Epithelial cell of prostate (primary cell): Measurements from ENCODE around the gene PGC.

ENCODE experiments used
- DNase-seq: peaks from one replicate; pipeline ENCODE4 v3.0.0-alpha.2; 2011; ENCODE audit warnings: low read depth, low spot score
- H3K27ac ChIP-seq: fragments of 450-650 bp; 2 replicates; pipeline ENCODE4 v1.5.1; 2017; ENCODE audit warnings: mild to moderate bottlenecking

The PGC gene

DNA sequence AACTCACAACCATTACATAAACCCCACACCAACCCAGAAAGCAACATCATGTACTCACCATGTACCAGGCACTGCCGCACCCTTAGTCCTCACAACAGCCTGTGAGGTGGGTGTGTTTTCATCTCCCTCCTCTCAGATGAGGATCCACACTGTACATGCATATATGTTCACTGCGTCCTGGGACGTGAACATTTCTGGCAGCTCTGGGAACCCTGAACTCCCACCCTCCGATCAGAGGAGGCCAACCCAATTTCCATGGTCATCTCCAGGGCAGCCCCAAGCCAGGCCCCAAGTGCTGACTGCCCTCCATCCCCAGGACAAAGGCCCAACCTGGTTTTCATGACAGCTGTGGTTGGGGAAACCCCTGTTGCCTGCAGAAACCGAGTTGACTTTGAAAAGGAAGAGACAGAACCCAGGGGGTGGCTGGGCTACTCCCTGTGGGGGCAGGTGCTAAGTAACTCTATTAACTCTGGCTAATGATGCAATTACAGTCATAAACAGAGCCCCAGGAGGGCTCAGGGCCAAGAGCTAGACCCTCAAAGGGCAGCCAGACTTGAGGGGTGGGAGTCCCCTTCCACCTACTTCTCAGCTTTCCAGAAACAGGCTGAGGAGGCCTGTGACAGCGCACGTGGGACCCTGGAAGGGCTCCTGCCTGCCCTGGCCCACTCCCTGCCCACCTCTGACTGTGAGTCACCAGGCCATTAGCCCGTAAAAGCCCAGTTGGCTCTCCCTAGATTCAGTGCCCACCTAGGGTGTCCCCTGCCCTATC is 14.4 kb downstream of the PGC start:
- no peak for DNase-seq
- peak overlapping the region; percentile 79 for H3K27ac ChIP-seq

DNA sequence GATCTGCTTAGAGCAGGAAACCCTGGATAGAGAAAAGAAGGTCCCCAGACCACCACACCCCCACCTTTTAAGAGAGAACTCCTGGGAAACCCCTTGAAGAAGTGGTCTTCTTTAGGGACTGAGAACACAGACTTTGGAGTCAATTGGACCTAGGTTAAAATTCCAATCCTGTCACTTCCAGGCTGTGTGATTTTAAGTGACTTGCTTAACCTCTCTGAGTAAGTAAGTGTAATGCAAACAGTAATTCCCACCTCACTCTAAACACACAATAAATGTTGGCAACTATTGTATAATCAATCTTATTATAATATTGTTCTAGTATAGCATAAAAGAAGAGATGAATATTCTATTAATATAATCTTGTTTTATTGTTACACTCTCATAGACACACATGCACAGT is 15.0 kb downstream of the PGC start:
- peak overlapping the region; percentile 79 for H3K27ac ChIP-seq
- no peak for DNase-seq

DNA sequence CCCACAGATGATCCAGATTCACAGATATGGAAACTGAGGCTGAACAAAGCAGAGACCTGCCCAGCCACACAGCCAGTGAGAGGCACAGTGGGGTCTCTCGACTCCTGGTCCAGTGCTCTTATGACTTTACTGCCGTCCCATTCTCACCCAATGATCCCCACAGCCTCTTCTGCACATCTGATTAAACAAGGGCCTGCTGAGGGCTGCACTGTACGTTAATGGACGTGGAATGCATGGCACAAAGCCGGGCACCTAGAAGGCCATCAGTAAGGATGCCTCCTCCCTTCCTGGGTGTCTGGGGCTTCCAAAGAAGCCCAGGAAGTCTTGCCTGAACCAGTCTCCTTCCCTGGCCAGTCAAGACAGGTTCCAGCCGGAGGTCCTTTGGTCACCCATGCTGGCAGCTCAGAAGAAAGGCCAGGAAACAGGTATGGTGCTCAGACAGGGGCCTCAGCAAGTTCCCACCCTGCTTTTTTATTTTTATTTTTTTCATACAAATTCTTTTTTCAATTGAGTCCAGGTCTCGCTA is 15.6 kb downstream of the PGC start:
- peak overlapping the region; percentile 79 for H3K27ac ChIP-seq
- no peak for DNase-seq

DNA sequence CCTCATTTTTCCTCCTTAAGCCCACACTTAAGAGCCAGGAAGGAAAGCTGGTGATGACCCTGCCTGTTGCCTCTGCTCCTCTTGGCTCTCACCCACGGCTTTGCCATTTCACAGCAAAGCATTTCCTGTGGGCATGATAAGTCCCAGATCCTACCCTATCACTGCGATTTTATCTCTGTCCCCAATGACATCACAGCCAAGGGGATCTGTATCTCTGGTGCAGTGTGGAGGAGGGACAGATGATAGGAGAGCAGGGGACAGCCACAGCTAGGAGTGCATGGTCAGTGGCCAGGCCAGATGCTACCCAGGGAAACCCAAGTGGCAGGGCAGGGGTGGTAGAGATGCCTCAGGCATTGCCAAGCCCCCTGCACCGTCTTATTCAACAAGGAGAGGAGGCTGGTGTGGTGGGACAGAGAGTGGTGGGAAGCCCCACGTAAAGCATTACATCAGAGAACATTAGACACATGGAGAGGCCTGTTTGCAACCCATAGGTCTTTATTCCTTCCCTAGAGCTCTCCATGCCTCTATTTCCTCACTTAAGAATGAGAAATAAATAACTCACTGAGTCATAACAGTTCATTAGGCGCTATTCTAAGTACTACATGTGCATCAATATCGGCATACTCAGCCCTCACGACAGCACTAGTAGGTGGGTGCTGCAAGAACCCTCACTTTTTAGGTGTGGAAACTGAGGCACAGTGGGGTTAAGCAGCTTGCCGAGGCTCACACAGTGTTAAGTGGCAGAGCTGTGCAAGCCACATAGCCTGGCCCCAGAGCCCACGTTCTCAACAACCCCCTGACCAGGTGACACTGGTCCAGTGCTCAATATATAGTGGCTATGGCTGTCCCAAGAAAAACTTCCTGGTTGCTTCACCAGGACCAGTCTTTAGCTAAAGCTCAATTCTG is 16.4 kb downstream of the PGC start:
- no peak for DNase-seq
- peak overlapping the region; percentile 79 for H3K27ac ChIP-seq

DNA sequence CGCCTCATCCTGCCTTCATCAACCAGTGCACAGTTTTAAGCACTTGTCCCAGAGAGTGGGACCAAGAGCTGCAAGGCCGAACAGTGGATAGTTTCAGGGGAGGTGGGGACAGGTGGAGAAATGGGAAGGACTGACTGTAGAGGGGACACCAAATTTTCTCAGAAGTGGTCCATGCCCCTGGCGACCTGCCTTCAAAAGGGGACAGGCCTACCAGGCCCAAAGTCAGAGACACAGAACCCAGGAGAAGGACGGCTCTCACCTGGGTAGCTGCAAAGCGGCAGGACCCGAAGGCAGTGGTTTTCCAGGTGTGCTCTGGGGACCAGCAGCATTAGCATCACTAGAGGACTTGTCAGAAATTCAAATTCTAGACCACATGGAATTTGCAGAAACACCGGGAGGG is 17.6 kb downstream of the PGC start:
- H3K27ac ChIP-seq, result no peak overlapping the region
- DNase-seq, result no peak

DNA sequence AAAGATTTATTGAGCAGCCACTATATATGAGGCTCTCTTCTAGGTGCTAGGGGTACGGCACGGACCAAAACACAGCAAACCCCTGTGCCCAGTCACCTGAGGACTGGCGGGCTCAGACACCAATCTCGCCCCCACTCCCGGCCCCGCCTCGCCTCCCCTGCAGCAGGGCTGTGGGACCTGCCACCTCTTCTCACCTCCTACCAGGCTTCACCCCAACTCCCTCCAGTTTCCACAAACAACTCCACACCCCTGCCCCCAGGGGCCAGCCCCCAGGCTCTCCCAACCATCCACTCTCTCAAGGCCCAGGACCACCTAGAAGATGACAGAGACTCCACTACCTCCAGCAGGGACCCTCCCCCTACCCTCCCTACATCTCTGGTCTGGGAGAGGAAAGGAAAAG is 18.2 kb downstream of the PGC start:
- no peak for DNase-seq
- H3K27ac ChIP-seq, result no peak overlapping the region

DNA sequence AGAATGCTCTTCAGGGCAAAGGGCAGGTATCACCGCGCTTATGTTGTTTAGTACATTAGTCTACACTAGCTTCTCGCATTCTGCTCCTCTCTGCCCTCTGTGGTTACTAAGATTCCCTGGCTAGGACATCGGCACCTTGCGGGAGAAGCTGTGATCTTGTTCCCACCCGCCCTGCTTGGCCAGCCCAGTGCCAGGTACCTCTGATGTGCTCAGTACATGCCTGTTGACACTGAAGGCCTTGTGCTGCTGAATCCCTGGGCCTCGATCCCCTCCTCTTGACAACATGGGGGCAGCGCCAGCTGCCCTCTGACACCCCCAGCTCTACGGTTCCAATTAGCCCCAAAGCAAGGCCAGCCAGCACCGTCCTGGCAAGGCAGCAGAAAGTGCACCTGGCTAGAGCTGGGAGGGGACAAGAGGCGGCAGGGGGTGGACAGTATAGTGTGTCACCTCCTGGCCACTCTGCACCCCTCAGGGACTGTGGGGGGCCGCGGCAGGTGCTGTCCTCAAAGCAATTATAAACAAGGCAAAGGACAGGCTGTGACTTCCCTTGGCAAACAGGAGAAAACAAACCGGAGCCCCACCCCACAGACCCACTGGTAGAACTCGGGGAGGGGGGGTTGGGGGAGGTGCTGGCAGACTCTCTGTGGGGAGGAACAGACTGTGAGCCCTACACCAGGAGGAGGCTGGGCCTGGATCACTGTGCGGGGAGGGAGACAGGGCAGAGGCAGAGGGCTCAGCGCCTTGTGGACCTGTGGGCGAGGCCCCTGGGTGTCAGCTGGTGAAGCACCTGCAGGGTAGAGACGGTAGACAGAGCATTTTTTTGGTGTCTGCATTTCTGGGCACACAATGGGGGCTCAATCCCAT is 18.9 kb downstream of the PGC start:
- no peak overlapping the region for H3K27ac ChIP-seq
- DNase-seq, result no peak

DNA sequence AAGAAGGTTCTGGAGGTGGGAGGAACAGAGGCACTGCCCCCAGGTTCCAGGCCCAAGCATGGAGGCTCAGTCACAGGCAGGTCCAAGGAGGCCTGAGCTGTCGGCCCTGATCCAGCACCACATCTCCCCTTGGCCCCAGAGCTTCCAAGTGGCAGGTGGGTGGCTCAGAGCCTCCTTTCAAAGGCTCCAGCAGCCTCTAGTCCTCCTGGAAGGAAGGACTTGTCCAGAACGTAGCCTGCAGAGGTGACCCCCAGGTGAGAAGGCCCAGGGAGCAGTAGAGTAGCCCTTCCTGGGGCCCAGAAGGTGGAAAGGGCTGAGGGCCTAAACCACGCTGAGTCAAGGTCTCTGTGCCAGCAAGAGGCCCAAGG is 19.5 kb downstream of the PGC start:
- no peak for DNase-seq
- no peak overlapping the region for H3K27ac ChIP-seq

DNA sequence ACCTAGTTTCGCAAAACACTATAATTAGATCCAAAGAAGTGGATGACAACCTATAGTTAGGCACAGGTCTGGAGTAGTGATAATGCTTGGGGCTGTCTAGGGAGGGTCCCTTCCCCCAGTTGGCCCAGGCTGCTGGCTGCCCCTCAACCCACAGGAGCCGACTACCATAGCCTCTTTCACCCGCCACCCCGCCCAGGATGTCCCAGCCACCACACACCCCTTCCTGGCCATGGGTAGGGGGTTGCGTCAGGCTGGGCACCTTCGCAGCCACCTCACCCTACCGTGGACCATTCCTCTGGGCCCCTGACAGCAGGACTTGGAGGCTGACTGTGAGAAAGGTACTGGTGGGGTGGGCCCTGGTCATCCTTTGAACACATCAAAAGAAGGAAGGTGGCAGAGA is 20.3 kb downstream of the PGC start:
- H3K27ac ChIP-seq, result no peak overlapping the region
- no peak for DNase-seq

DNA sequence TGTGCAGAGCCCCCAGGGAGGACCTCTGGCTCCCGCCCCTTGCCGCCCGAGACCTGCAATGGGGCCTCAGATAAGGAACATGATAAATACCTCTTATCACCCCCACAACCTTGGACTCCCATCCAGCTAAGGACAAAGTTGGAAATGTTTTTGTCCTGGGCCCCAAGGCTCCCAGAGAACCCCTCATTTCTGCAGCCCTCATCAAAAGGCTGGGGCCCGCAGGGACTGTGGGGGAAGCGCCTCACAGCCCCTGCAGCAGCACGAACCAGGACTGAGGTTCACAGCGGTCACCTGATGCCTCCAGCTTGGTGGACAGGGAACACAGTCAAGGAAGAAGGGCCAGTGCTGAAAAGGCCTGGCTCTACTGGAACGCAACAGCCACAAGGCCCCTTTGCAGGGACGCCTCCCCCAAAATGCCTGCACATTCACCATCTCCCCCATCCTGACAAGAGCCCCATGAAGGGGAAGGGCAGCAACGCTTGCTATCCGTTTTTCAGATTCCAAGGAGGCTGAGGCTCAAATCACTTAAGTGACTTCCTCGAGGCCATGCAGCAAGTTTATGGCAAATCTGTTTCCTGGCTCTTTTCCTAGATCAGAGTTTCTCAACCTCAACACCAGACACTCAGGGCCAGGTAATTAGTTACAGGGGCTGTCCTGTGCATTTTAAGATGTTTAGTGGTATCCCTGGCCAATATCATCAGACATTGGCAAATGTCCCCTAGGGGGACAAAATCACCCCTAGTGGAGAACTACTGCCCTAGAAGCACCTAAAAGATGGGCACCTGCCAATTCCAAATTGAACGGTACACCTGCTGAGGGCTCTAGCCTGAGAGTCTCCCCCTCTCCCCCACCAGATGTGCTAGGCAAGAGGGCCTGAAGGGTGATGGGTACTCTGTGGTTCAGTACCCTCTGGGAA is 22.4 kb downstream of the PGC start:
- H3K27ac ChIP-seq, result no peak overlapping the region
- DNase-seq, result no peak

DNA sequence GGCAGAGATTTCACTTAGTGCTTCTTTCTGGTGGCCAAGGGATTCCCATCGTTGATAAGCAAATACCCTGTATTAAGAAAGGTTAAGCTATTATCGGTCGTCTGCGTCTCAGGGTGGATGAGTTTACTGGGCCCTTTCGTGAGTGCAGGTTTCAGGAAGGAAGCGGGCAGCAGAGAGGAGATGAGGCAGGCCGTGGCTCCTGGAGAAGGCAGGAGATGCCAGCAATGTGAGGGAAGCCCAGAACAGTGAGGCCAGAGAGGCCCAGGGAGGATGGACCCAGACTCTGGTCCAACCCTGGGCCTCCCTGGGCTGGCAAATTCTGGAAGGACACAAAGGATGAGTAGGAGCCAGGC is 23.0 kb downstream of the PGC start:
- DNase-seq, result no peak
- peak overlapping the region; percentile 63 for H3K27ac ChIP-seq

DNA sequence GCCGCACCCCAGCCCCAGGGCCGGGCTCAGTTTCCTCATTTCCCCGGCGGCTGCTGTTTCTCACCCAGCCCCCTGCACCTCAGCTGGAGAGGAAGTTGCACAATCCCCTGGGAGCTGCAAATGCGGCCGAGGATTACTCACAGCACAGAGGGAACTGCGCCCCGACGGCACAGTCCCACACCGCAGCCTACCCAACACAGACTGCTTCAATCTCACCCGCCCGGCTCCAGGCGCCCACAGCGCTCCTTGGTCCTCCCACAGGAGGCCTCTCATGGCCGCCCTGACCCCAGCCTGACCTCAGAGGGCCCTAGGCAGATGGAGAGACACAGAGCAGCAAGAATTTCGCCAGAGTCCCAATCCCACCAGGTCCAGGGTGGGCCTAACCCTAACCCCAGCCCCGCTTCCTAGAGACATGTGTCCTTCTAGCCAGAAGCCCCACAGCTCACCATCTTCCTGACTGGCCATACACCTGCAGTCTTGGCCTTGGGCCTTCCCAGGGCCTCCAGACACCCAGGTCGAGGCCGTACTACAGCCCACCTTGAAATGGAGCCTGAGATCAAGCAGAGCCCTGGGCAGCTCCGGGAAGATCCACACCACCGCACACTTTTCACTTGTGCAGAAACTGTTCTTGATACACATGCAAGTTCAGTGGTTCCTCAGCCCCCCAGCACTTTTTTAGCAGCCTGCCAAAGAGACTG is 23.5 kb downstream of the PGC start:
- peak overlapping the region; percentile 63 for H3K27ac ChIP-seq
- DNase-seq, result no peak

DNA sequence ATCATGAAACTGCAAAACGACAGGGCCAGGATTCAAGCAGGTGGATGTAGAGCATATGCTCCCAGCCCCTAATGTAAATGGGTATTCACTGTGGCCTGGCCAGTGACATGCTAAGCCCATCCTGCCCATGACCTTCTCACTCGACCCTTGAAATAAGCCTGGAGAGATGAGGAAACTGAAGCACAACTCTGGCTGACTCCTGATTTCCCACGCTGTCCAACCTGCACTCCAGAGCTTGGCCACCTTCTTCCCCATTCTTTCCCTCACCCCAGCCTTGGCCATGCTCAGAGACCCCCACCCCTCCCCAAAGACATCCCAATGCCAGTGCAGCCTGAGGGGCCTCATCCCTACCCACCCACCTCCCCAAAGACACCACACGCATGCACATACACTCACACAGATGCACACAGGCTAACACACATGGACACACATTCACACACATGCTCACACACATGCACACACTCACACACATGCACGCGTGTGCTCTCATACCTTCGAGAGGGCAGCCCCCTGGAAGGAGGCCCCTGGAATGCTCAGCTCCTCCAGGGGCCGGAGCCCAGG is 24.1 kb downstream of the PGC start:
- DNase-seq, result no peak
- peak overlapping the region; percentile 63 for H3K27ac ChIP-seq

DNA sequence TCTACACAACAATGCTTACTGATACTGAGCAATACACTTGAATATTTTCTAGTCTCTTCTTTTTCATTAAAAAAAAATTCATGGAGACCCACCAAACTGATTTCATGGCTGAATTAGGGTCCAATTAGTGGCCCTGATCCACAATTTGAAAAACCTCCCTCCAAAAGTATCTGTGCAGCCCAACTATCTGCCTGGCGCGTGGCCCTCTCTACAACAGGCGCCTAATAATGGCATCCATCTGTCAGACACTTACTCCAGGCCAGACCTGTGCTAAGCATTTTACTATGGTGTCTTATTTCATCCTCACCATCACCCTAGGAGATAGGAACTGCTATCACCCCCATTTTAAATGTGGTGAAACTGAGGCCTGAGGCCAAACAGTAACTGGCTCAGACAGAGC is 25.8 kb downstream of the PGC start:
- no peak for DNase-seq
- no peak overlapping the region for H3K27ac ChIP-seq

DNA sequence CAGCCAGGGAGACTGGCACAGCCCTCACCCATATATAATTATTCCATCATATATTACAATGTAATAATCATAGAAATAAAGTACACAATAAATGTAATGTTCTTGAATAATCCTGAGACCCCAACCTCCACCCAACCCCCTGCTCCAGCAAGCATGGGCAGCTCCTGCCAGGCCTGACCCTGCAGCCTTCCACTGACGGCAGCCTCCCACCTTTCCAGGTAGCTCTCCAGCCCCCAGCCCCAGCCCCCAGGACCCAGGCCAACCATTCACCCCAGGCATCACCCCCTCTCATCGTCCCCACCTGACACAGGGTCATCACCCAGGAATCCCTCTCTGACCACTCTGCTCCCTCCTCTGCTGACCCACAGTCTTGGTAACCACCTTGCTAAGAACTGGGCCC is 26.4 kb downstream of the PGC start:
- no peak overlapping the region for H3K27ac ChIP-seq
- DNase-seq, result no peak

DNA sequence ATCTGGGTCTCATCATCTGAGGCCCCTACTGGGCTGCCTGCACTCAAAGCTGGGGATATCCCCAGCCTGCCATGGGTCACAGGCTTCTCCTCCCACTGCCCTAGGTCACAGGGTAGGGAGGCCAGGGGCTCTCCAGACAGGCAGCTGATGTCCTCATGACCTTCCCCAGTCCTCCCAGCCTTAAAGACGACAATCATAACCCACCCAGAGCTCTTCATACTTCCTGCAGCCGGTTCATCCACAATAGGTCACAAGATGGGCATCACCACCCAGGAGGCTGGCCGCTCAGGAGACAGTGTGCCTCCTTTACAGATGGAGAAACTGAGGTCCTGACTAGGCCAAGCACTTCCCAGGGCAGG is 27.0 kb downstream of the PGC start:
- DNase-seq, result no peak
- H3K27ac ChIP-seq, result no peak overlapping the region

DNA sequence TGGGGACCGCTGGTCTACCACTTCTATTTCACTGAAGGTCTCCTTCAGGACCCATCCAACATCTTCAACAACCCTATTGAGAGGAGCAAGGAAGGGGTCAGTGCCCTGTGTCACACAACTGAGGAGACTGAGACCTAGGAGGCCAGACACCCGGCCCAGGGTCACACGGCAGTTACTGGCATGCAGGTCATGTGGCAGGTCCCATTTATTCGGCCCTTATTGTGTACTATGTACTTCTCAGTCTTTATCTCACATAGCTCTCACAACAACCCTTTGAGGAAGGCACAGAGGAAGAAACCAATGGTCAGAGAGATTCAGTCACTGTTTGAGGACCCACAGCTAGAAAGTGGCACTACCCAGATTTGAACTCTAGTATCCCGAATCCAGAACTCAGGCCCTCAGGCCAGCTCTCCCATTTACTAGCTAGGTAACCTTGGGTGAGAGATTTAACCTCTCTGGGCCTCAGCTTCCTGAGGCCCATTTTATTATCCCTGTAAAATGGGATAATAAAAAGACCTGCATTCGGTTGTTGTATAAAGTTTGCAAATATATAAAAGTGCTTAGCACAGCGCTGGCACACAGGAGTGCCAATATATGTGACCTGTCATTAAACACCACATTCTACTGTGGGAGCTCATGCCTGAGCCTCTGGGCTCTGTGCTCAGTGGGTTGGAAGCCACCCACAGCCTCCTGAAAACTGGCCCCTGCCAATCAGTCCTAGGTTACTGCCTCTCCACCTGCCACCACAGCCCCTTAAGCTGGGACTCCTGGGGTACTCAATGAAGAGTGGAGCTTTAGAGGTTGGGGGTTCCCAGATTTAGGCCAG is 27.5 kb downstream of the PGC start:
- DNase-seq, result no peak
- no peak overlapping the region for H3K27ac ChIP-seq

DNA sequence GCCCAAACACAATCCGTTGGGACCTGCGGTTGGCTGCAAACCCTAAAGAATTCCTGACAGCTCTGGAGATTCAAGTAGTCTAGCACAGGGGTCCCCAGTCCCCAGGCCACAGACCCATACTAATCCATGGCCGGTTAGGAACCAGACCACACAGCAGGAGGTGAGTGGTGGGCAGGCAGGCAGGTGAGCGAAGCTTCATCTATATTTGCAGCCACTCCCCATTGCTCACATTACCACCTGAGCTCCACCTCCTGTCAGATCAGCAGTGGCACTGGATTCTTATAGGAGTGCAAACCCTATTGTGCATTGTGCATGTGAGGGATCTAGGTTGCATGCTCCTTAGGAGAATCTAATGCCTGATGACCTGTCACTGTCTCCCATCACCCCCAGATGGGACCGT is 28.4 kb downstream of the PGC start:
- no peak overlapping the region for H3K27ac ChIP-seq
- no peak for DNase-seq
